Prostate gland (tissue), 2 donors: ENCODE results near the gene PRKAG2.

ENCODE experiments used
- CTCF ChIP-seq, 4 experiments: fragments of 200-600 bp in 2 of 4; fragments of 450-650 bp in 2 of 4; sonication (generic) in 2 of 4; IDR thresholded peaks; 1 replicate in 3 of 4; 2 replicates in 1 of 4; pipeline ENCODE4 v1.5.1; 2016 to 2019; ENCODE audit warnings: antibody characterized with exemption in 4 of 4, mild to moderate bottlenecking in 2 of 4, moderate library complexity in 2 of 4
- POLR2A ChIP-seq: fragments of 450-650 bp; IDR thresholded peaks from one replicate; pipeline ENCODE4 v1.6.1; 2016; ENCODE audit warnings: antibody characterized with exemption, mild to moderate bottlenecking

DNA sequence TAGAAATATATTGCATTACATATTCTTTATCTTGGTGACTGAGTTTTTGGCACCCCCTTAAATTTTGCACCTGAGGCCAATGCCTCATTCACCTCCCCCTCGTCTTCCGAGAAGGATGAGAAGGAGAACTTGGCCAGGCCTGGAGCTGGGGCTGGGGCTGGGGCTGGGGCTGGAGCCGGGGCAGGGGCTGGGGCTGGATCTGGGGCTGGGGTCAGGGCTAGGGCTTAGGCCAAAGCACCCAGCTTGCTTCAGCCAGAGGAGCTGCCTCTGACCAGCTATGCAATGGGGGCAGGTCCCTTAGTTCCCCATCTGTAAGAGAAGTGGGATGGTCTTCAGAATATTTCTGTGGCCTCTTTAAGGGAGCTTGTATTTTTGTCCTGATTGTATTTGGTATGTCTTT, 3.8 kb upstream of the PRKAG2 start:
- no peak for TF ChIP-seq CTCF (IDR thresholded peaks at IDR 0.05)
- no peak for TF ChIP-seq POLR2A
